Esophagus squamous epithelium (tissue), 4 donors: ENCODE results near the gene ADAMTS9.

Experiments used
- POLR2A ChIP-seq, 4 donors: fragments of 450-650 bp; IDR thresholded peaks; one replicate each; pipeline ENCODE4 v1.6.1; 2017; ENCODE audit warnings: antibody characterized with exemption in 4 of 4, mild to moderate bottlenecking in 4 of 4, moderate library complexity in 3 of 4
- TF ChIP-seq, protein P1 (sequence below), 6 experiments: fragments of 450-650 bp in 4 of 6; fragments of 200-600 bp in 2 of 6; sonication (generic) in 2 of 6; IDR thresholded peaks; one replicate each; pipeline ENCODE4 v1.5.1; 2016 to 2019; ENCODE audit warnings: antibody characterized with exemption in 6 of 6, mild to moderate bottlenecking in 4 of 6, moderate library complexity in 4 of 6

DNA sequence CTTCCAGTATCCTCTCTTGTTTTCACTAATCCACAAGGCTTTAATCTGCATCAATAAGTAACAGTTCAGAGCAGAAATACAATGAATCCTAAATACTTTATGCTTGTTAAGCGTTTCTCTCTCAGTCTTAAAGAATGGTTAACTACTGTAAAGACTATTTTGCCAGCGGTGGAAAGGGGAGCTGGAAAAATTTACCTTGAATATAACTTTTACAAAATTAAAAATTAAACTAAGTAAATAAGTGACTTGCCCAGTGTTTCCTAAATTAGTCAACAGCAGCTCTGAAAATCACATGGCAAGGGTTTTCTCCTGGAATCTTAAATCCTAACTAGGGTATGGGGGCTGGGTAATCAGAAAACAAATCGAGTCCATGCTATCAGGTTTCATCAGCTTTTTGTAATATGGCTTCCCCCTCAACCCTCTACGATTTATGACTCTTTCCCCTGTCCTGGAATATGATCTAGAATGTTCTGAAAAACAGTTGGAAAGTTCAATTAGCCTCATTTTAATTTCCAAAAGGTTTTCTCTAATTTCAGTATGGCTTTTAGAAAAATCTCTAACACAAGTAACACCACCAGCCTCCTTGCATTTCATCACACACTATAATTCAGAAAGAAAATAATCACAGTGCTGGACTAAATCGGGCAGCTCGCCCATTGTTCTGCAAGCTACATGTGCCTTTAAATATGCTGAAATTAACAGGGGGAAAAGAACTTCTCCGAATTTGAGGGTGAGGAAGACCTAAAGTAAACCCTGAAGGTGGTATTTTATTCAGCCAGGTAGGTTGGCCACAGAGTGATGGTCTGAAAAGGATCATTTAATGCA, 133.5 kb downstream of the ADAMTS9 start:
- TF ChIP-seq, protein P1, sequence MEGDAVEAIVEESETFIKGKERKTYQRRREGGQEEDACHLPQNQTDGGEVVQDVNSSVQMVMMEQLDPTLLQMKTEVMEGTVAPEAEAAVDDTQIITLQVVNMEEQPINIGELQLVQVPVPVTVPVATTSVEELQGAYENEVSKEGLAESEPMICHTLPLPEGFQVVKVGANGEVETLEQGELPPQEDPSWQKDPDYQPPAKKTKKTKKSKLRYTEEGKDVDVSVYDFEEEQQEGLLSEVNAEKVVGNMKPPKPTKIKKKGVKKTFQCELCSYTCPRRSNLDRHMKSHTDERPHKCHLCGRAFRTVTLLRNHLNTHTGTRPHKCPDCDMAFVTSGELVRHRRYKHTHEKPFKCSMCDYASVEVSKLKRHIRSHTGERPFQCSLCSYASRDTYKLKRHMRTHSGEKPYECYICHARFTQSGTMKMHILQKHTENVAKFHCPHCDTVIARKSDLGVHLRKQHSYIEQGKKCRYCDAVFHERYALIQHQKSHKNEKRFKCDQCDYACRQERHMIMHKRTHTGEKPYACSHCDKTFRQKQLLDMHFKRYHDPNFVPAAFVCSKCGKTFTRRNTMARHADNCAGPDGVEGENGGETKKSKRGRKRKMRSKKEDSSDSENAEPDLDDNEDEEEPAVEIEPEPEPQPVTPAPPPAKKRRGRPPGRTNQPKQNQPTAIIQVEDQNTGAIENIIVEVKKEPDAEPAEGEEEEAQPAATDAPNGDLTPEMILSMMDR (IDR thresholded peaks at IDR 0.05) = no peak
- no peak for TF ChIP-seq POLR2A (IDR thresholded peaks at IDR 0.05)
